CD4-positive, alpha-beta T cell (primary cell): Measurements from ENCODE around the gene RYR3. TPM values are rescaled to one million over a fixed set of nuclear protein-coding genes. Genes with fewer than 3 reads are reported as not detected.

Source experiments
- ATAC-seq: fragments of 200-7000 bp; cut with Tn5 transposase; one replicate; pipeline ENCODE4 v1.10.0; 2022; ENCODE audit warnings: mild to moderate bottlenecking; ENCODE audit not compliant: poor library complexity
- CTCF ChIA-PET: fragments of 350-600 bp; sonication (Branson Sonifier 250); formaldehyde crosslinking; loops from one replicate; lab custom pipeline; 2021; ENCODE audit warnings: antibody characterized with exemption, inconsistent platforms; lab: Charles Lee
- POLR2A ChIA-PET: fragments of 350-600 bp; sonication (Branson Sonifier 250); formaldehyde crosslinking; loops from one replicate; lab custom pipeline; 2021; ENCODE audit warnings: antibody characterized with exemption, inconsistent platforms; lab: Charles Lee
- DNase-seq, 14 experiments: peaks; one replicate each; pipeline ENCODE4 v3.0.0-alpha.2; 2013 to 2020; ENCODE audit warnings: mixed read lengths in 2 of 14
- H3K27ac ChIP-seq, 2 donors: one replicate each; pipeline versions ENCODE4 v1.5.1 to v1.7.0; 2013; ENCODE audit warnings: low read length in 2 of 2, low read depth in 1 of 2, mild to moderate bottlenecking in 1 of 2
- H3K27me3 ChIP-seq, 2 experiments: 1 replicate in 1 of 2; 2 replicates in 1 of 2; pipeline versions ENCODE4 v1.6.1 to v1.7.0; 2013; ENCODE audit warnings: low read length in 2 of 2, control low read depth in 1 of 2, mild to moderate bottlenecking in 1 of 2, moderate library complexity in 1 of 2; ENCODE audit not compliant: insufficient read depth in 2 of 2, control insufficient read depth in 1 of 2
- H3K36me3 ChIP-seq: one replicate; pipeline ENCODE4 v1.6.1; 2013; ENCODE audit warnings: low read length, control low read depth; ENCODE audit not compliant: insufficient read depth
- H3K4me1 ChIP-seq: one replicate; pipeline ENCODE4 v1.6.1; 2013; ENCODE audit warnings: low read length, control low read depth; ENCODE audit not compliant: insufficient read depth
- H3K4me3 ChIP-seq: one replicate; pipeline ENCODE4 v1.5.1; 2013; ENCODE audit warnings: mild to moderate bottlenecking, low read length, moderate library complexity
- H3K9me3 ChIP-seq, 2 experiments: 1 replicate in 1 of 2; 2 replicates in 1 of 2; pipeline versions ENCODE4 v1.6.1 to v1.7.0; 2013; ENCODE audit warnings: low read length in 2 of 2, mild to moderate bottlenecking in 2 of 2, control low read depth in 1 of 2, moderate library complexity in 1 of 2; ENCODE audit not compliant: control insufficient read depth in 1 of 2, insufficient read depth in 1 of 2
- H3K27ac Mint-ChIP-seq: one replicate; pipeline ENCODE4 v1.8.0; 2020; ENCODE audit warnings: mixed read lengths
- H3K27me3 Mint-ChIP-seq: one replicate; pipeline ENCODE4 v1.8.0; 2021; ENCODE audit warnings: mixed read lengths
- H3K36me3 Mint-ChIP-seq: one replicate; pipeline ENCODE4 v1.8.0; 2021; ENCODE audit warnings: low read depth, mixed read lengths
- H3K4me1 Mint-ChIP-seq: one replicate; pipeline ENCODE4 v1.8.0; 2021; ENCODE audit warnings: low read depth, mixed read lengths
- H3K4me3 Mint-ChIP-seq: one replicate; pipeline ENCODE4 v1.8.0; 2020; ENCODE audit warnings: mild to moderate bottlenecking, mixed read lengths
- H3K9me3 Mint-ChIP-seq: one replicate; pipeline ENCODE4 v1.8.0; 2020; ENCODE audit warnings: mixed read lengths
- intact Hi-C, 2 experiments: fragments of 100-400 bp; cut with DNase I in 1 of 2; cut with micrococcal nuclease in 1 of 2; formaldehyde crosslinking; loops; one replicate each; pipeline versions ENCODE4 v1.15.1 to v1.9.0; 2023 to 2025; cut with DNase I, micrococcal nuclease
- total RNA-seq, 174 experiments: library from RNA in 2 of 174; stranded (reverse) in 2 of 174; gene quantifications; one replicate each; pipeline ENCODE4 v1.2.3 and lab custom pipeline; 2021 to 2026
- TF ChIP-seq, protein P1 (sequence below): fragments of 200-600 bp; IDR thresholded peaks from one replicate; pipeline ENCODE4 v1.8.0; 2022; ENCODE audit warnings: antibody characterized with exemption, mild to moderate bottlenecking

Gene RYR3
- total RNA-seq, 2 experiments from 2014 or later = not detected

DNA sequence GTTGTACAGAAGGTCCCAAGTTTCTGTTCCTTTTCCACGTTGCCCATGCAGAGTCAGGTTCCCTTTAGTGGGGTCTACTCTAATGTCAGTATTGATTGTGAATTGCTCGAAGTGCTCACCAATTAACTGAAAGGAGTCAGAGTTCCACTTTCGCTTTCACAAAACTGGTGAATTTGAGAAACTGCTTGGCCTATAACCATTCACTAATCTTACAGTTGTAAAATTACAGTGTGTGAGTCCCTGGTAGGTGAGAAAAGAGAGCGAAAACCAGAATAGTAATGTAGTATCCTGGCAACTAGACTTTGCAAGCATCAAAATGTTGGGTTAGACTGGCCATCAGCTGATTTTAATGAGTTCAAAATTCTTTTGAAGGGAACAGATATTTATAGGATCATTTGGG, 420.0 kb downstream of the RYR3 start:
- H3K4me1 Mint-ChIP-seq = no peaks in the 10 kb centered on the region
- Histone ChIP-seq H3K9me3 (no peaks in the 10 kb centered on the region), H3K36me3 (no peaks in the 10 kb centered on the region), H3K4me3 (no peak overlapping the region), H3K4me1 (no peaks in the 10 kb centered on the region), H3K27ac (no peak overlapping the region), H3K27me3 (no peaks in the 10 kb centered on the region)
- H3K9me3 Mint-ChIP-seq = no peaks in the 10 kb centered on the region
- TF ChIP-seq, protein P1, sequence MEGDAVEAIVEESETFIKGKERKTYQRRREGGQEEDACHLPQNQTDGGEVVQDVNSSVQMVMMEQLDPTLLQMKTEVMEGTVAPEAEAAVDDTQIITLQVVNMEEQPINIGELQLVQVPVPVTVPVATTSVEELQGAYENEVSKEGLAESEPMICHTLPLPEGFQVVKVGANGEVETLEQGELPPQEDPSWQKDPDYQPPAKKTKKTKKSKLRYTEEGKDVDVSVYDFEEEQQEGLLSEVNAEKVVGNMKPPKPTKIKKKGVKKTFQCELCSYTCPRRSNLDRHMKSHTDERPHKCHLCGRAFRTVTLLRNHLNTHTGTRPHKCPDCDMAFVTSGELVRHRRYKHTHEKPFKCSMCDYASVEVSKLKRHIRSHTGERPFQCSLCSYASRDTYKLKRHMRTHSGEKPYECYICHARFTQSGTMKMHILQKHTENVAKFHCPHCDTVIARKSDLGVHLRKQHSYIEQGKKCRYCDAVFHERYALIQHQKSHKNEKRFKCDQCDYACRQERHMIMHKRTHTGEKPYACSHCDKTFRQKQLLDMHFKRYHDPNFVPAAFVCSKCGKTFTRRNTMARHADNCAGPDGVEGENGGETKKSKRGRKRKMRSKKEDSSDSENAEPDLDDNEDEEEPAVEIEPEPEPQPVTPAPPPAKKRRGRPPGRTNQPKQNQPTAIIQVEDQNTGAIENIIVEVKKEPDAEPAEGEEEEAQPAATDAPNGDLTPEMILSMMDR = no peak
- no peaks in the 10 kb centered on the region for H3K27me3 Mint-ChIP-seq
- intact Hi-C loops = no loop called here
- CTCF ChIA-PET = interaction anchor here (1.0 kb wide), 1 partner anchor 8 kb away, joined by 3 read pairs; no protein-coding TSS in a partner anchor
- ATAC-seq (no peak), DNase-seq (no peak)
- no peaks in the 10 kb centered on the region for H3K36me3 Mint-ChIP-seq
- H3K4me3 Mint-ChIP-seq = no peak overlapping the region
- no peak overlapping the region for H3K27ac Mint-ChIP-seq
- POLR2A ChIA-PET = no interaction called here

DNA sequence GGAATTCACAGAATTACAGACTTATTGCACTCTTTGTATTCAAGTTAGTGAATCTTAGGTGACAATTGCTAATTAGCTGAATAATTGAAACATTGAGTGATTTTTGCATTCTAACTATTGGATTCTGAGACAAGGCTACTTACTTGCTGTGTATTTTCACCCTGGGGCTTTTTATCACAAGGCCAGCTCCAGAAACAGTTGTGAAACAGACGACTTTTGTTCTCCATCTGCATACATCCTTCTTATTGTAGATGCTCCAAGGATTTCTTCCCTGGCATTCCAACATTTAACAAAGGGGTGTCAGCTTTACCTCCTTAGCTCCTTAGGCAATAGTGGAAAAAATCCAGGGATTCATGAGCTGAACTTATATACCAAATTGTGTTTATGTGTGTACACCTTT, 424.4 kb downstream of the RYR3 start:
- CTCF ChIA-PET = no interaction called here
- H3K9me3 Mint-ChIP-seq = no peaks in the 10 kb centered on the region
- no peak for ATAC-seq
- no peaks in the 10 kb centered on the region for H3K9me3 ChIP-seq
- no peaks in the 10 kb centered on the region for H3K36me3 Mint-ChIP-seq
- TF ChIP-seq, protein P1 = no peak
- no peaks in the 10 kb centered on the region for H3K27me3 ChIP-seq
- H3K27ac Mint-ChIP-seq = no peak overlapping the region
- no peaks in the 10 kb centered on the region for H3K27me3 Mint-ChIP-seq
- H3K27ac ChIP-seq = no peak overlapping the region
- POLR2A ChIA-PET = no interaction called here
- no peaks in the 10 kb centered on the region for H3K36me3 ChIP-seq
- intact Hi-C loops = loop anchor here in 1 of 2 experiments (5.0 kb wide), 1 partner anchor 477 kb away; the partner anchor contains the start of gene KATNBL1
- no peaks in the 10 kb centered on the region for H3K4me1 ChIP-seq
- DNase-seq = no peak
- H3K4me1 Mint-ChIP-seq = no peaks in the 10 kb centered on the region
- H3K4me3 ChIP-seq = no peak overlapping the region
- no peak overlapping the region for H3K4me3 Mint-ChIP-seq

DNA sequence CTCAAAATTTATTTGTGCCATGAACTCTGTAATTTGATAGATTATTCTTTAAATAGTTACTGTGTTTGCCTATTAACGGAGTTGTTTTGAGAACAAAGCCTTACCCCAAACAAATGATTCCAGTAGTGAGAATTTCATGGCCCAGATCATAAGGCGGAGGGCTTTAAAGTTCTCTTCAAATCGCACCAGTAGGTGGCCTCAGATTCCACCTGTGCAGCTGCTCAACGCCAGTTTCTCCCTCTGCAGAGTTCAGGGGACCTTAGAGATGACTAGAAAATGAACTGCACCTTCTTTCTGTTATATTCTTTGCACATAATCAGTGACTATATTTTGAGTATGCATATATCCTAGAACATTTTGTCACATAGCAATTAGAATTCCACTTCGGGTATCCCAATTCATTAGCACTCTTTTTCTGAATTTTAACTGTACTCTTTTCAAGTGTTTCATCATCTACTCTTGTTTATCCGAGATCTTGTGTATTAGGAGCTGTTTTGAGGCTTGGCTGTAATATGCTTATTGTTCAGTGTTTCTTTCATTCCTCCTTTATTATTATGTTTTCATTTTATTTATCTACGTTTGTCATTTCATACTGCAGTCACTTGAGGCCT, 425.0 kb downstream of the RYR3 start:
- intact Hi-C loops = loop anchor here in 1 of 2 experiments (5.0 kb wide), 1 partner anchor 477 kb away; the partner anchor contains the start of gene KATNBL1
- H3K9me3 Mint-ChIP-seq = no peaks in the 10 kb centered on the region
- H3K4me3 Mint-ChIP-seq = no peak overlapping the region
- Histone ChIP-seq H3K4me3 (no peak overlapping the region), H3K27me3 (no peaks in the 10 kb centered on the region), H3K27ac (no peak overlapping the region), H3K9me3 (no peaks in the 10 kb centered on the region), H3K36me3 (no peaks in the 10 kb centered on the region), H3K4me1 (no peaks in the 10 kb centered on the region)
- no peaks in the 10 kb centered on the region for H3K4me1 Mint-ChIP-seq
- no peaks in the 10 kb centered on the region for H3K36me3 Mint-ChIP-seq
- ChIA-PET CTCF (no interaction called here), POLR2A (no interaction called here)
- TF ChIP-seq, protein P1 = peak; percentile 33
- H3K27ac Mint-ChIP-seq = no peak overlapping the region
- DNase-seq (peak in 1 of 14 experiments; percentile 4), ATAC-seq (no peak)
- no peaks in the 10 kb centered on the region for H3K27me3 Mint-ChIP-seq
